ENCODE measurements around the gene ZBTB40. TPM values are rescaled to one million over a fixed set of nuclear protein-coding genes. Genes with fewer than 3 reads are reported as not detected.

ZBTB40 gene
- total RNA-seq, 1 experiment from 2014 or later, result 19.5 TPM

- H2AFZ ChIP-seq (ENCODE audit: low read depth, low read length, poor library complexity, severe bottlenecking), result no peak overlapping the region
- no TSS peak for BruUV-seq (replicated peaks)
- no peaks in the 10 kb centered on the region for H3K9me3 ChIP-seq (ENCODE audit: control insufficient read depth in 1 of 2, insufficient read depth in 1 of 2, low read depth in 1 of 2, low read length in 2 of 2)
- no peaks in the 10 kb centered on the region for H4K20me1 ChIP-seq (ENCODE audit: insufficient read depth)
- H3K27me3 ChIP-seq (ENCODE audit: insufficient read depth, low read length), result no peaks in the 10 kb centered on the region
- TF ChIP-seq ZFX (IDR thresholded peaks at IDR 0.05) (no peak), POLR2A (IDR thresholded peaks at IDR 0.05; ENCODE audit: borderline replicate concordance, extremely low read depth, insufficient read depth, insufficient read length) (no peak), EZH2phosphoT487 (IDR thresholded peaks at IDR 0.05; ENCODE audit: borderline replicate concordance) (no peak), CBX3 (IDR thresholded peaks at IDR 0.05; ENCODE audit: low read depth) (no peak), JUND (IDR thresholded peaks at IDR 0.05) (no peak), ZNF274 (IDR thresholded peaks at IDR 0.05; ENCODE audit: low read depth, low read length) (no peak), CEBPB (IDR thresholded peaks at IDR 0.05; ENCODE audit: low read depth) (no peak), SP1 (IDR thresholded peaks at IDR 0.05; ENCODE audit: low read depth) (no peak), REST (IDR thresholded peaks at IDR 0.05; ENCODE audit: low read depth) (no peak), YY1 (IDR thresholded peaks at IDR 0.05; ENCODE audit: extremely low read depth, insufficient replicate concordance, low read depth, low read length) (no peak), POLR2AphosphoS5 (IDR thresholded peaks at IDR 0.05; ENCODE audit: low read depth, low read length) (no peak), RAD21 (IDR thresholded peaks at IDR 0.05; ENCODE audit: low read depth) (no peak), FOSL1 (IDR thresholded peaks at IDR 0.05; ENCODE audit: low read depth) (no peak)
- no peaks in the 10 kb centered on the region for H3K4me1 ChIP-seq (ENCODE audit: control insufficient read depth in 1 of 2, insufficient read depth in 2 of 2, low read length in 2 of 2)
- peaks cover 21 to 34% of the 10 kb centered on the region in 2 experiments for H3K36me3 ChIP-seq (ENCODE audit: control insufficient read depth in 1 of 2, insufficient read depth in 2 of 2, low read length in 2 of 2)
- DNase-seq (ENCODE audit: low read depth, low spot score), result no peak
- ChIA-PET RAD21 (ENCODE audit: low non-redundant PET in 1 of 2, low total read pairs in 2 of 2, uncharacterized antibody in 2 of 2, unreplicated experiment in 2 of 2) (no interaction called here), POLR2A (no interaction called here), CTCF (no interaction called here)
- H3K4me2 ChIP-seq (ENCODE audit: low read length), result no peak overlapping the region
- no peak overlapping the region for H3K4me3 ChIP-seq (replicated peaks in 1 of 2; ENCODE audit: low read depth in 1 of 2, low read length in 2 of 2)
- no peak overlapping the region for H3K27ac ChIP-seq (ENCODE audit: low read depth, low read length)
- no peak for ATAC-seq
- H3K79me2 ChIP-seq (ENCODE audit: insufficient read depth, low read length), result no peaks in the 10 kb centered on the region
- H3K9ac ChIP-seq (ENCODE audit: low read length), result no peak overlapping the region
- H3K9me2 ChIP-seq (ENCODE audit: insufficient read depth), result no peaks in the 10 kb centered on the region
- intact Hi-C loops (cut with micrococcal nuclease), result loop anchor here (10.0 kb wide), 1 partner anchor 103 kb away; no protein-coding TSS in a partner anchor
These were observed 70.6 kb downstream of the ZBTB40 start for GRCh38 chr1:22522221-22522743.

Data from HCT116 (cell line).